AG04449 (cell line): Measurements from ENCODE around the gene HS6ST3.

Experiments used
- CTCF ChIA-PET: fragments of 350-600 bp; formaldehyde crosslinking; extraction: SDS; loops from one replicate; lab custom pipeline; 2021; ENCODE audit warnings: antibody characterized with exemption; lab: Yijun Ruan, JAX
- POLR2A ChIA-PET: fragments of 400-600, 350-600 bp; formaldehyde crosslinking; extraction: SDS; loops from one replicate; lab custom pipeline; 2020; ENCODE audit warnings: antibody characterized with exemption, inconsistent platforms; lab: Yijun Ruan, JAX
- DNase-seq: peaks from one replicate; pipeline ENCODE4 v3.0.0-alpha.2; 2010; ENCODE audit warnings: low read depth, low spot score
- H3K4me3 ChIP-seq: 2 replicates; pipeline ENCODE4 v1.5.1; 2011; ENCODE audit warnings: low read depth, mild to moderate bottlenecking, control low read depth, low read length
- CTCF ChIP-seq: IDR thresholded peaks from one replicate; pipeline ENCODE4 v1.5.1; 2011; ENCODE audit warnings: mild to moderate bottlenecking, moderate library complexity, low read length, control low read depth, inconsistent platforms; ENCODE audit not compliant: insufficient read depth; ENCODE audit errors: missing control alignments

Gene HS6ST3

GRCh38 chr13:96816874-96817273 lies 727.0 kb downstream of the HS6ST3 start:
- no peak overlapping the region for H3K4me3 ChIP-seq
- TF ChIP-seq CTCF, result no peak
- ChIA-PET CTCF (interaction anchor here (0.9 to 3.1 kb wide), 6 partner anchors 11 to 798 kb away, joined by 3 to 23 read pairs (median 5); no protein-coding TSS in a partner anchor), POLR2A (no interaction called here)
- DNase-seq, result no peak

GRCh38 chr13:96817336-96817941 lies 727.5 kb downstream of the HS6ST3 start:
- POLR2A ChIA-PET, result no interaction called here
- DNase-seq, result no peak

GRCh38 chr13:96819375-96819774 lies 729.5 kb downstream of the HS6ST3 start:
- no peak for DNase-seq
- ChIA-PET CTCF (interaction anchor here (0.8 to 3.1 kb wide), 4 partner anchors 8 to 800 kb away, joined by 3 to 23 read pairs (median 6); no protein-coding TSS in a partner anchor), POLR2A (no interaction called here)
- no peak overlapping the region for H3K4me3 ChIP-seq
- TF ChIP-seq CTCF, result no peak

More at GRCh38 chr13:96817336-96817941, 727.5 kb downstream of the HS6ST3 start:
- CTCF ChIA-PET, result interaction anchor here (0.9 to 3.1 kb wide), 10 partner anchors 10 to 798 kb away, joined by 3 to 23 read pairs (median 3); partner anchors contain the start of gene UGGT2
- H3K4me3 ChIP-seq, result no peak overlapping the region
- peak; percentile 9 for TF ChIP-seq CTCF

GRCh38 chr13:96821381-96821780 lies 731.5 kb downstream of the HS6ST3 start:
- no peak for TF ChIP-seq CTCF

GRCh38 chr13:96821971-96822370 lies 732.1 kb downstream of the HS6ST3 start:
- POLR2A ChIA-PET, result no interaction called here
- DNase-seq, result no peak
- CTCF ChIA-PET, result no interaction called here
- no peak overlapping the region for H3K4me3 ChIP-seq
- no peak for TF ChIP-seq CTCF

More at GRCh38 chr13:96821381-96821780, 731.5 kb downstream of the HS6ST3 start:
- ChIA-PET CTCF (no interaction called here), POLR2A (no interaction called here)
- H3K4me3 ChIP-seq, result no peak overlapping the region
- DNase-seq, result no peak

GRCh38 chr13:96822895-96823294 lies 733.0 kb downstream of the HS6ST3 start:
- no peak for DNase-seq
- CTCF ChIA-PET, result no interaction called here

More at GRCh38 chr13:96822895-96823294, 733.0 kb downstream of the HS6ST3 start:
- no peak overlapping the region for H3K4me3 ChIP-seq
- POLR2A ChIA-PET, result no interaction called here
- no peak for TF ChIP-seq CTCF
